ENCODE results near the gene ABCC9. TPM values are rescaled to one million over a fixed set of nuclear protein-coding genes. Genes with fewer than 3 reads are reported as not detected.

The ABCC9 gene
- total RNA-seq, 3 donors from 2014 or later (not counting 1 experiment from before 2014, with no cell fraction given), result 0.02 to 0.05 TPM; not detected in 1

- Mint-ChIP-seq H3K4me3 (no peak overlapping the region), H3K27ac (no peak overlapping the region), H3K27me3 (ENCODE audit: low read depth in 2 of 2) (peaks cover 25 to 51% of the 10 kb centered on the region in 2 donors), H3K4me1 (no peaks in the 10 kb centered on the region), H3K36me3 (peaks cover 20% of the 10 kb centered on the region), H3K9me3 (peaks cover 0 to 3% of the 10 kb centered on the region in 2 donors)
- no peak for DNase-seq
- ATAC-seq, result no peak
- no peaks in the 10 kb centered on the region for H3K9me3 ChIP-seq (ENCODE audit: control insufficient read depth, insufficient read depth, low read length)
- H3K4me3 ChIP-seq (ENCODE audit: low read length), result no peak overlapping the region
- no peak for TF ChIP-seq CTCF (IDR thresholded peaks at IDR 0.05)
- peaks cover 23% of the 10 kb centered on the region for H3K27me3 ChIP-seq (ENCODE audit: control insufficient read depth, insufficient read depth, low read length)
- WGBS (ENCODE audit: insufficient coverage), result 23% methylated on average over 10 of the region's 10 CpGs
- no peaks in the 10 kb centered on the region for H3K36me3 ChIP-seq (ENCODE audit: control insufficient read depth, insufficient read depth, low read length)
- H3K4me1 ChIP-seq (ENCODE audit: control insufficient read depth, insufficient read depth, low read length), result peaks cover 3% of the 10 kb centered on the region
- H3K27ac ChIP-seq (ENCODE audit: low read length), result no peak overlapping the region
- intact Hi-C loops (cut with micrococcal nuclease), result no loop called here
Measured at GRCh38 chr12:21773806-21774205, 167.4 kb downstream of the ABCC9 start.

GRCh38 chr12:21773263-21773741 lies 167.9 kb downstream of the ABCC9 start:
- ATAC-seq (no peak), DNase-seq (peak in 1 of 2 donors; percentile 3)
- Mint-ChIP-seq H3K27me3 (ENCODE audit: low read depth in 2 of 2) (peaks cover 25 to 51% of the 10 kb centered on the region in 2 donors), H3K9me3 (peaks cover 0 to 3% of the 10 kb centered on the region in 2 donors), H3K4me1 (no peaks in the 10 kb centered on the region), H3K4me3 (no peak overlapping the region), H3K36me3 (peaks cover 20% of the 10 kb centered on the region), H3K27ac (no peak overlapping the region)
- TF ChIP-seq CTCF (IDR thresholded peaks at IDR 0.05), result no peak
- H3K4me3 ChIP-seq (ENCODE audit: low read length), result no peak overlapping the region
- no peaks in the 10 kb centered on the region for H3K9me3 ChIP-seq (ENCODE audit: control insufficient read depth, insufficient read depth, low read length)
- intact Hi-C loops (cut with micrococcal nuclease), result no loop called here
- peaks cover 3% of the 10 kb centered on the region for H3K4me1 ChIP-seq (ENCODE audit: control insufficient read depth, insufficient read depth, low read length)
- peaks cover 23% of the 10 kb centered on the region for H3K27me3 ChIP-seq (ENCODE audit: control insufficient read depth, insufficient read depth, low read length)
- 30% methylated on average over 23 of the region's 23 CpGs for WGBS (ENCODE audit: insufficient coverage)
- no peaks in the 10 kb centered on the region for H3K36me3 ChIP-seq (ENCODE audit: control insufficient read depth, insufficient read depth, low read length)
- no peak overlapping the region for H3K27ac ChIP-seq (ENCODE audit: low read length)

- Histone ChIP-seq H3K4me1 (ENCODE audit: control insufficient read depth, insufficient read depth, low read length) (peaks cover 3% of the 10 kb centered on the region), H3K27me3 (ENCODE audit: control insufficient read depth, insufficient read depth, low read length) (peaks cover 21% of the 10 kb centered on the region), H3K27ac (ENCODE audit: low read length) (no peak overlapping the region), H3K9me3 (ENCODE audit: control insufficient read depth, insufficient read depth, low read length) (no peaks in the 10 kb centered on the region), H3K36me3 (ENCODE audit: control insufficient read depth, insufficient read depth, low read length) (no peaks in the 10 kb centered on the region), H3K4me3 (ENCODE audit: low read length) (no peak overlapping the region)
- ATAC-seq (no peak), DNase-seq (no peak)
- intact Hi-C loops (cut with micrococcal nuclease), result no loop called here
- TF ChIP-seq CTCF (IDR thresholded peaks at IDR 0.05), result no peak
- 67% methylated on average over 1 of the region's 1 CpG for WGBS (ENCODE audit: insufficient coverage)
- peaks cover 21 to 39% of the 10 kb centered on the region in 2 donors for H3K27me3 Mint-ChIP-seq (ENCODE audit: low read depth in 2 of 2)
- H3K9me3 Mint-ChIP-seq, result peaks cover 0 to 3% of the 10 kb centered on the region in 2 donors
- H3K4me3 Mint-ChIP-seq, result no peak overlapping the region
- no peak overlapping the region for H3K27ac Mint-ChIP-seq
- peaks cover 10% of the 10 kb centered on the region for H3K36me3 Mint-ChIP-seq
- H3K4me1 Mint-ChIP-seq, result no peaks in the 10 kb centered on the region
Measured at GRCh38 chr12:21771311-21771710, 169.9 kb downstream of the ABCC9 start.

GRCh38 chr12:21769307-21769706 lies 171.9 kb downstream of the ABCC9 start:
- no peak for TF ChIP-seq CTCF (IDR thresholded peaks at IDR 0.05)
- WGBS (ENCODE audit: insufficient coverage), result 100% methylated on average over 1 of the region's 2 CpGs

More at GRCh38 chr12:21769307-21769706, 171.9 kb downstream of the ABCC9 start:
- Histone ChIP-seq H3K27me3 (ENCODE audit: control insufficient read depth, insufficient read depth, low read length) (peaks cover 17% of the 10 kb centered on the region), H3K9me3 (ENCODE audit: control insufficient read depth, insufficient read depth, low read length) (no peaks in the 10 kb centered on the region), H3K27ac (ENCODE audit: low read length) (no peak overlapping the region), H3K36me3 (ENCODE audit: control insufficient read depth, insufficient read depth, low read length) (no peaks in the 10 kb centered on the region), H3K4me3 (ENCODE audit: low read length) (no peak overlapping the region), H3K4me1 (ENCODE audit: control insufficient read depth, insufficient read depth, low read length) (peaks cover 2% of the 10 kb centered on the region)
- Mint-ChIP-seq H3K27me3 (ENCODE audit: low read depth in 2 of 2) (peaks cover 15 to 31% of the 10 kb centered on the region in 2 donors), H3K27ac (no peak overlapping the region), H3K9me3 (peaks cover 0 to 3% of the 10 kb centered on the region in 2 donors), H3K36me3 (no peaks in the 10 kb centered on the region), H3K4me3 (no peak overlapping the region), H3K4me1 (no peaks in the 10 kb centered on the region)
- ATAC-seq (no peak), DNase-seq (no peak)
- intact Hi-C loops (cut with micrococcal nuclease), result no loop called here

Data from natural killer cell (primary cell).